Activated CD8-positive, alpha-beta T cell treated with anti-CD3 and anti-CD28 coated beads for 36 hours (primary cell): ENCODE results near the gene ADAMTS16. TPM values are rescaled to one million over a fixed set of nuclear protein-coding genes. Genes with fewer than 3 reads are reported as not detected.

Experiments
- ATAC-seq: fragments of 200-7000 bp; cut with Tn5 transposase; one replicate; pipeline ENCODE4 v1.10.0; 2021; ENCODE audit warnings: mild to moderate bottlenecking, moderate library complexity
- CTCF ChIA-PET: fragments of 350-600 bp; sonication (Branson Sonifier 250); formaldehyde crosslinking; loops from one replicate; lab custom pipeline; 2021; ENCODE audit warnings: antibody characterized with exemption; lab: Charles Lee
- POLR2A ChIA-PET: fragments of 350-600 bp; sonication (Branson Sonifier 250); formaldehyde crosslinking; loops from one replicate; lab custom pipeline; 2021; ENCODE audit warnings: antibody characterized with exemption; lab: Charles Lee
- DNase-seq: peaks from one replicate; pipeline ENCODE4 v3.0.0-alpha.2; 2020
- H3K27ac Mint-ChIP-seq: one replicate; pipeline ENCODE4 v1.8.0; 2021; ENCODE audit warnings: mild to moderate bottlenecking, mixed read lengths
- H3K27me3 Mint-ChIP-seq: one replicate; pipeline ENCODE4 v1.8.0; 2021; ENCODE audit warnings: mixed read lengths
- H3K36me3 Mint-ChIP-seq: one replicate; pipeline ENCODE4 v1.8.0; 2021; ENCODE audit warnings: low read depth, mixed read lengths
- H3K4me1 Mint-ChIP-seq: one replicate; pipeline ENCODE4 v1.8.0; 2021; ENCODE audit warnings: low read depth, mixed read lengths
- H3K4me3 Mint-ChIP-seq: one replicate; pipeline ENCODE4 v1.8.0; 2021; ENCODE audit warnings: mild to moderate bottlenecking, moderate library complexity, mixed read lengths
- H3K9me3 Mint-ChIP-seq: one replicate; pipeline ENCODE4 v1.8.0; 2021; ENCODE audit warnings: mixed read lengths
- intact Hi-C: fragments of 100-400 bp; cut with micrococcal nuclease; formaldehyde crosslinking; loops from one replicate; pipeline ENCODE4 v1.10.0; 2022
- total RNA-seq, 2 experiments: library from RNA; stranded (reverse); gene quantifications; one replicate each; pipeline ENCODE4 v1.2.3, GENCODE V29; 2021
- TF ChIP-seq, protein P1 (sequence below): fragments of 200-600 bp; IDR thresholded peaks from one replicate; pipeline ENCODE4 v1.8.0; 2022; ENCODE audit warnings: antibody characterized with exemption, mild to moderate bottlenecking

ADAMTS16 gene
- total RNA-seq, 2 experiments from 2014 or later, result not detected

GRCh38 chr5:5316334-5316733 lies 176.2 kb downstream of the ADAMTS16 start:
- ATAC-seq (no peak), DNase-seq (no peak)
- Mint-ChIP-seq H3K4me3 (no peak overlapping the region), H3K36me3 (no peaks in the 10 kb centered on the region), H3K4me1 (no peaks in the 10 kb centered on the region), H3K27ac (no peak overlapping the region), H3K27me3 (no peaks in the 10 kb centered on the region), H3K9me3 (no peaks in the 10 kb centered on the region)
- intact Hi-C loops, result no loop called here
- ChIA-PET POLR2A (no interaction called here), CTCF (no interaction called here)
- TF ChIP-seq, protein P1, sequence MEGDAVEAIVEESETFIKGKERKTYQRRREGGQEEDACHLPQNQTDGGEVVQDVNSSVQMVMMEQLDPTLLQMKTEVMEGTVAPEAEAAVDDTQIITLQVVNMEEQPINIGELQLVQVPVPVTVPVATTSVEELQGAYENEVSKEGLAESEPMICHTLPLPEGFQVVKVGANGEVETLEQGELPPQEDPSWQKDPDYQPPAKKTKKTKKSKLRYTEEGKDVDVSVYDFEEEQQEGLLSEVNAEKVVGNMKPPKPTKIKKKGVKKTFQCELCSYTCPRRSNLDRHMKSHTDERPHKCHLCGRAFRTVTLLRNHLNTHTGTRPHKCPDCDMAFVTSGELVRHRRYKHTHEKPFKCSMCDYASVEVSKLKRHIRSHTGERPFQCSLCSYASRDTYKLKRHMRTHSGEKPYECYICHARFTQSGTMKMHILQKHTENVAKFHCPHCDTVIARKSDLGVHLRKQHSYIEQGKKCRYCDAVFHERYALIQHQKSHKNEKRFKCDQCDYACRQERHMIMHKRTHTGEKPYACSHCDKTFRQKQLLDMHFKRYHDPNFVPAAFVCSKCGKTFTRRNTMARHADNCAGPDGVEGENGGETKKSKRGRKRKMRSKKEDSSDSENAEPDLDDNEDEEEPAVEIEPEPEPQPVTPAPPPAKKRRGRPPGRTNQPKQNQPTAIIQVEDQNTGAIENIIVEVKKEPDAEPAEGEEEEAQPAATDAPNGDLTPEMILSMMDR, result no peak

DNA sequence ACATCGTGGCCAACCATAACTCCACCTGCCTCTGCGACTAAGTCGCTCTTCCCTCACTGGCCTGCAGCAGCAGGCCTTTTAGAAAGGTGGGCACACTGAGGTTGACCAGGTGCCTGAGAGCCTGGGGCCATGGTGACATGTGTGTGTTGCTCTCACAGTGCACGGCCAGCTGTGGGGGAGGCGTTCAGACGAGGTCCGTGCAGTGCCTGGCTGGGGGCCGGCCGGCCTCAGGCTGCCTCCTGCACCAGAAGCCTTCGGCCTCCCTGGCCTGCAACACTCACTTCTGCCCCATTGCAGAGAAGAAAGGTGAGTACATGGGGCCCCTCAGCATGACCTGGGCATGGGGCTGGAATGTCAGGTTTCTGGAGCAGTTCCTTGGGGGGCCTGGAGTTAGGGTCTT lies 177.8 kb downstream of the ADAMTS16 start:
- H3K4me3 Mint-ChIP-seq, result no peak overlapping the region
- H3K27me3 Mint-ChIP-seq, result no peaks in the 10 kb centered on the region
- no peaks in the 10 kb centered on the region for H3K4me1 Mint-ChIP-seq
- POLR2A ChIA-PET, result no interaction called here
- intact Hi-C loops, result no loop called here
- no peaks in the 10 kb centered on the region for H3K36me3 Mint-ChIP-seq
- CTCF ChIA-PET, result no interaction called here
- no peak for ATAC-seq
- H3K27ac Mint-ChIP-seq, result no peak overlapping the region
- peaks cover 3% of the 10 kb centered on the region for H3K9me3 Mint-ChIP-seq
- no peak for DNase-seq
- TF ChIP-seq, protein P1, result no peak

DNA sequence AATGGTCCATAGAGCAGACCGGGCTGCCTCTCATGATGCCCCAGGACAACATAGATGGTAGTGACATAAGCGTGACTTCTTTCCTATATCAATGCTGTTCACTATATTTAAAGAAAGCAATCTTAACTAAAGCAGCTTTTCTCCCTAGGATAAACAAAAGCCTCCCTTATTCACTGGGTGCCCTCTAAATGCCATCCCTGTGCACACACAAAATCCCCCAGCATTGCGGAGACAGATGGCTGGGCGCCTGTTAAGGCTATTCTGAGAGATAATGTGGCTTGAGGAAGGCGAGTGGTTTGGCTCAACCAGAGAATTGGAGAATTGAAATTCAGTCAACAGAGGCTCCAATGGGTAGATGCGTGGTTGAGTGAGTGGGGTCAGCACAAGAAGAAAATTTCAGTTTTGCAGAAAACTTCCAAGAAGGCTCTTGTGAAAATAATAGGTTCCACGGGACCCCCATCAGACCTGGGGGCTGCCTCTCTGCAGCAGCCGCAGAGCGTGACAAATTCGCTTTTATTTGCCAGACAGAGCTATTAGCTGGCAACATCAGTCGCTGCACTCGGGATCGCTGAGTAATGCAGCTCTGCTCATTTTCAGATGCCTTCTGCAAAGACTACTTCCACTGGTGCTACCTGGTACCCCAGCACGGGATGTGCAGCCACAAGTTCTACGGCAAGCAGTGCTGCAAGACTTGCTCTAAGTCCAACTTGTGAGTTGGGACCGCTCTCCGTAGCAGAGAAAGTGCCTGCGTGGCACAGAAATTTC lies 178.5 kb downstream of the ADAMTS16 start:
- Mint-ChIP-seq H3K4me1 (no peaks in the 10 kb centered on the region), H3K36me3 (no peaks in the 10 kb centered on the region), H3K27me3 (no peaks in the 10 kb centered on the region), H3K27ac (no peak overlapping the region), H3K4me3 (no peak overlapping the region), H3K9me3 (peaks cover 3% of the 10 kb centered on the region)
- CTCF ChIA-PET, result no interaction called here
- intact Hi-C loops, result no loop called here
- ATAC-seq, result no peak
- POLR2A ChIA-PET, result interaction anchor here (0.8 kb wide), 1 partner anchor 106 kb away, joined by 3 read pairs; no protein-coding TSS in a partner anchor
- TF ChIP-seq, protein P1, result no peak
- DNase-seq, result no peak

- Mint-ChIP-seq H3K27me3 (no peaks in the 10 kb centered on the region), H3K36me3 (no peaks in the 10 kb centered on the region), H3K9me3 (peaks cover 4% of the 10 kb centered on the region), H3K4me1 (no peaks in the 10 kb centered on the region), H3K27ac (no peak overlapping the region), H3K4me3 (no peak overlapping the region)
- ATAC-seq (no peak), DNase-seq (no peak)
- ChIA-PET CTCF (no interaction called here), POLR2A (no interaction called here)
- TF ChIP-seq, protein P1, result no peak
- intact Hi-C loops, result no loop called here
Observed at GRCh38 chr5:5320062-5320805, 180.1 kb downstream of the ADAMTS16 start.

GRCh38 chr5:5321137-5321536 lies 181.0 kb downstream of the ADAMTS16 start:
- no peak overlapping the region for H3K4me3 Mint-ChIP-seq
- ChIA-PET CTCF (no interaction called here), POLR2A (no interaction called here)
- DNase-seq (no peak), ATAC-seq (no peak)
- H3K9me3 Mint-ChIP-seq, result peaks cover 5% of the 10 kb centered on the region
- H3K4me1 Mint-ChIP-seq, result no peaks in the 10 kb centered on the region
- intact Hi-C loops, result no loop called here
- H3K36me3 Mint-ChIP-seq, result no peaks in the 10 kb centered on the region
- H3K27me3 Mint-ChIP-seq, result no peaks in the 10 kb centered on the region
- TF ChIP-seq, protein P1, result no peak
- no peak overlapping the region for H3K27ac Mint-ChIP-seq
